22Rv1 (cell line): Measurements from ENCODE around the gene MEOX1.

Experiments
- CTCF ChIP-seq: fragments of 450-650 bp; IDR thresholded peaks from 2 replicates; pipeline ENCODE4 v1.5.1; 2017; ENCODE audit warnings: mild to moderate bottlenecking
- ZFX ChIP-seq: fragments of 450-650 bp; IDR thresholded peaks from 2 replicates; pipeline ENCODE4 v1.6.1; 2017; ENCODE audit warnings: antibody characterized with exemption, borderline replicate concordance

DNA sequence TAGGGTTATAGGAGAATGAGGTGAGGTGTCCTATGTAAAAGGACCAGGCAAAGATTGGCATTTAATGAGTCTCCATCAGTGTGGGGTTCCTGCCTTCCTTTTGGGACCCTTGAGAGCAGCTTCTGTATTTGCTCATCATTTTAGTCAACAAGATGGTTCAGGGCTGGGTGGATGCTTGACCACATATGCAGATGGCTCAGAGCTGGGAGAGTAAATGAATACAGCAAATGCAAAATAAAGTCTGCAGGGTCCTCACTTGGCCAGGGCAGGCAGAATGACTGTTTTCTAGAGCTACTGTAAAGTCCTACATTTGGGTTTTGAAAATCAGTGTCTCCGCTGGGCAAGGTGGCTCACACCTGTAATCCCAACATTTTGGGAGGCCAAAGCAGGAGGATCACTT is 58.4 kb downstream of the MEOX1 start:
- TF ChIP-seq CTCF: no peak
- no peak for TF ChIP-seq ZFX
